ENCODE data around the gene HNRNPA3.

DNA sequence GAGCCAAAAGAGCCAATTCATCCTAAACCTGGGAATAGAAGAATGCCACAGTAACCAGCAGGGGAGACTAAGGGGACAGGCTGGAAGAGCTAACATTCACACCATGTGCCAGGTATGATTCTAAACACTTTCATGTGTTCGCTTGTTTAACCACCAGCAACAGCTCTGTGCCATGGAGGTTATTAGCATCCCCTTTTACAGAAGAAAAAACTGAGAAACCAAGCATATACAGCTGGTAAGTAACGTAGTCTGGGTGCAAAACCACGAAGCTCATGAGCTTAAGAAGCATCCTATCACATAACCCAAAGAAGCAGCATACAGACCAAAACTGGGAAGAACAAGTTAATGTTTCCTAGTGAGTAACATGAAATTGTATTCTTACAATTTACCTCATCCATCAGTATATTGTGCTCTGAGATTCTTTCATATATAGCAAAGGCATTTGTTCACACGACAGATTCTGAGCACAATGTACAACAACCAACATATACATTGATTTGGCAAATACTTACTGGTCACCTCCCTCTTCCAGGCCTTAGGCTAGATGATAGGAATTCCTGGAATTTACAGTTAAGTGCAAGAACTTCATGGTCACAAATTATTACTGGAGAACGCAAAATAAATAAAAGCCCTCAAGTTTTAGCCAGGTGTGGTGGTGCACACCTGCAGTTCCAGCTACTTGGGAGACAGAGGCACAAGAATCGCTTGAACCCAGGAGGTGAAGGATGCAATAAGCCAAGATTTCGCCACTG, 36.5 kb upstream of the HNRNPA3 start:
- TF ChIP-seq JUNB (IDR thresholded peaks at IDR 0.05) (no peak), BMI1 (IDR thresholded peaks at IDR 0.05; ENCODE audit: borderline replicate concordance) (no peak)
- TF ChIP-seq, protein P1, sequence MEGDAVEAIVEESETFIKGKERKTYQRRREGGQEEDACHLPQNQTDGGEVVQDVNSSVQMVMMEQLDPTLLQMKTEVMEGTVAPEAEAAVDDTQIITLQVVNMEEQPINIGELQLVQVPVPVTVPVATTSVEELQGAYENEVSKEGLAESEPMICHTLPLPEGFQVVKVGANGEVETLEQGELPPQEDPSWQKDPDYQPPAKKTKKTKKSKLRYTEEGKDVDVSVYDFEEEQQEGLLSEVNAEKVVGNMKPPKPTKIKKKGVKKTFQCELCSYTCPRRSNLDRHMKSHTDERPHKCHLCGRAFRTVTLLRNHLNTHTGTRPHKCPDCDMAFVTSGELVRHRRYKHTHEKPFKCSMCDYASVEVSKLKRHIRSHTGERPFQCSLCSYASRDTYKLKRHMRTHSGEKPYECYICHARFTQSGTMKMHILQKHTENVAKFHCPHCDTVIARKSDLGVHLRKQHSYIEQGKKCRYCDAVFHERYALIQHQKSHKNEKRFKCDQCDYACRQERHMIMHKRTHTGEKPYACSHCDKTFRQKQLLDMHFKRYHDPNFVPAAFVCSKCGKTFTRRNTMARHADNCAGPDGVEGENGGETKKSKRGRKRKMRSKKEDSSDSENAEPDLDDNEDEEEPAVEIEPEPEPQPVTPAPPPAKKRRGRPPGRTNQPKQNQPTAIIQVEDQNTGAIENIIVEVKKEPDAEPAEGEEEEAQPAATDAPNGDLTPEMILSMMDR (IDR thresholded peaks at IDR 0.05 in 2 of 3, conservative IDR thresholded peaks at IDR 0.05 in 1 of 3; ENCODE audit: control insufficient read depth in 2 of 3, extremely low read depth in 1 of 3, insufficient read depth in 1 of 3, low read depth in 3 of 3, low read length in 3 of 3), result no peak
